B cell (primary cell): ENCODE results near the gene TTC39B. TPM values are rescaled to one million over a fixed set of nuclear protein-coding genes. Genes with fewer than 3 reads are reported as not detected.

Experiments
- ATAC-seq: fragments of 200-7000 bp; cut with Tn5 transposase; one replicate; pipeline ENCODE4 v1.10.0; 2021; ENCODE audit warnings: low read depth, mild to moderate bottlenecking, moderate number of reproducible peaks, moderate library complexity
- CTCF ChIA-PET: fragments of 350-600 bp; sonication (Branson Sonifier 250); formaldehyde crosslinking; loops from one replicate; lab custom pipeline; 2021; ENCODE audit warnings: antibody characterized with exemption, inconsistent platforms; lab: Charles Lee
- POLR2A ChIA-PET: fragments of 350-600 bp; sonication (Branson Sonifier 250); formaldehyde crosslinking; loops from one replicate; lab custom pipeline; 2021; ENCODE audit warnings: antibody characterized with exemption; lab: Charles Lee
- DNase-seq: peaks from one replicate; pipeline ENCODE4 v3.0.0; 2013
- H2AFZ ChIP-seq: 2 replicates; pipeline ENCODE4 v1.6.1; 2012; ENCODE audit warnings: mild to moderate bottlenecking, low read depth, low read length; ENCODE audit not compliant: insufficient read depth, poor library complexity, severe bottlenecking
- H3K27ac ChIP-seq, 2 donors: 1 replicate in 1 of 2; 2 replicates in 1 of 2; pipeline ENCODE4 v1.5.1; 2012 to 2013; ENCODE audit warnings: low read length in 2 of 2, mild to moderate bottlenecking in 2 of 2, moderate library complexity in 1 of 2
- H3K27me3 ChIP-seq, 4 experiments: fragments of 200-600 bp in 1 of 4; sonication (generic) in 1 of 4; replicated peaks in 1 of 4; 1 replicate in 2 of 4; 2 replicates in 2 of 4; pipeline versions ENCODE4 v1.6.1 to v1.7.0; 2013 to 2016; ENCODE audit warnings: low read length in 3 of 4, mild to moderate bottlenecking in 2 of 4, mixed read lengths in 1 of 4, moderate library complexity in 1 of 4; ENCODE audit not compliant: insufficient read depth in 4 of 4, control insufficient read depth in 3 of 4; ENCODE audit errors: control extremely low read depth in 1 of 4
- H3K36me3 ChIP-seq, 2 experiments: replicated peaks in 1 of 2; 1 replicate in 1 of 2; 2 replicates in 1 of 2; pipeline versions ENCODE4 v1.6.1 to v1.7.1; 2013; ENCODE audit warnings: low read length in 1 of 2; ENCODE audit not compliant: insufficient read depth in 2 of 2, control insufficient read depth in 1 of 2; ENCODE audit errors: control extremely low read depth in 1 of 2, extremely low read depth in 1 of 2
- H3K4me1 ChIP-seq, 2 donors: fragments of 200-600 bp in 1 of 2; sonication (generic) in 1 of 2; 1 replicate in 1 of 2; 2 replicates in 1 of 2; pipeline versions ENCODE4 v1.5.1 to v1.6.1; 2013 to 2017; ENCODE audit warnings: low read length in 2 of 2; ENCODE audit not compliant: control insufficient read depth in 2 of 2, insufficient read depth in 2 of 2
- H3K4me2 ChIP-seq: replicated peaks from 2 replicates; pipeline ENCODE3; 2012; ENCODE audit warnings: mild to moderate bottlenecking, low read depth, low read length; ENCODE audit not compliant: poor library complexity, severe bottlenecking
- H3K4me3 ChIP-seq, 5 experiments: fragments of 200-600 bp in 1 of 5; sonication (generic) in 1 of 5; 1 replicate in 3 of 5; 2 replicates in 2 of 5; pipeline versions ENCODE4 v1.5.1 to v1.7.0; 2011 to 2016; ENCODE audit warnings: low read length in 4 of 5, mild to moderate bottlenecking in 4 of 5, low read depth in 2 of 5, control low read depth in 1 of 5, moderate library complexity in 1 of 5; ENCODE audit not compliant: insufficient read depth in 1 of 5; ENCODE audit errors: control extremely low read depth in 1 of 5, extremely low read depth in 1 of 5
- H3K79me2 ChIP-seq: fragments of 200-600 bp; sonication (generic); one replicate; pipeline ENCODE4 v1.6.0; 2016; ENCODE audit warnings: low read length; ENCODE audit not compliant: control insufficient read depth, insufficient read depth
- H3K9ac ChIP-seq: fragments of 200-600 bp; sonication (generic); 2 replicates; pipeline ENCODE4 v1.6.1; 2017; ENCODE audit warnings: mild to moderate bottlenecking, low read length, moderate library complexity
- H3K9me3 ChIP-seq, 3 donors: one replicate each; pipeline versions ENCODE4 v1.6.1 to v1.7.1; 2013; ENCODE audit warnings: low read length in 2 of 3; ENCODE audit not compliant: control insufficient read depth in 2 of 3, insufficient read depth in 1 of 3; ENCODE audit errors: control extremely low read depth in 1 of 3
- H4K20me1 ChIP-seq: 2 replicates; pipeline ENCODE4 v1.6.0; 2012; ENCODE audit warnings: mild to moderate bottlenecking, low read length; ENCODE audit not compliant: insufficient read depth, control insufficient read depth, poor library complexity, severe bottlenecking
- H3K27ac Mint-ChIP-seq: one replicate; pipeline ENCODE4 v1.8.0; 2021; ENCODE audit warnings: mixed read lengths
- H3K27me3 Mint-ChIP-seq: one replicate; pipeline ENCODE4 v1.8.0; 2021; ENCODE audit warnings: mixed read lengths
- H3K4me1 Mint-ChIP-seq: one replicate; pipeline ENCODE4 v1.8.0; 2021; ENCODE audit warnings: mixed read lengths
- H3K4me3 Mint-ChIP-seq: one replicate; pipeline ENCODE4 v1.8.0; 2021; ENCODE audit warnings: mixed read lengths
- H3K9me3 Mint-ChIP-seq: one replicate; pipeline ENCODE4 v1.8.0; 2022; ENCODE audit warnings: mixed read lengths; ENCODE audit not compliant: insufficient read depth
- CTCF ChIP-seq: fragments of 200-600 bp; IDR thresholded peaks from one replicate; pipeline ENCODE4 v1.8.0; 2022; ENCODE audit warnings: antibody characterized with exemption, mild to moderate bottlenecking
- EZH2 ChIP-seq: IDR thresholded peaks from 2 replicates; pipeline ENCODE4 v1.6.1; 2012; ENCODE audit warnings: borderline replicate concordance, low read depth, mild to moderate bottlenecking, moderate library complexity, low read length; ENCODE audit not compliant: insufficient read depth, poor library complexity, severe bottlenecking
- WGBS: methylation state at CpG from one replicate; pipeline ENCODE4 v1.1.5; 2013; ENCODE audit warnings: missing lambda C conversion rate; ENCODE audit not compliant: insufficient coverage; 5-methylcytosine and 5-hydroxymethylcytosine counted together
- intact Hi-C: fragments of 100-400 bp; cut with micrococcal nuclease; formaldehyde crosslinking; loops from one replicate; pipeline ENCODE4 v1.10.0; 2022
- polyA plus RNA-seq: library from polyadenylated mRNA; depleted of rRNA; stranded (reverse); fragments of >200 nt; gene quantifications from 2 replicates; pipeline ENCODE4 v1.2.3, GENCODE V29; 2012
- total RNA-seq, 2 donors: library from RNA; stranded (reverse); fragments of 120-200 nt in 1 of 2; gene quantifications; 1 replicate in 1 of 2; 2 replicates in 1 of 2; pipeline versions ENCODE4 v1.2.3 to v1.2.4, GENCODE V29; 2013 to 2022

The TTC39B gene
- total and polyA plus RNA-seq, 2 donors (not counting 1 experiment from before 2014, with no cell fraction given), result 2.0 to 3.6 TPM

- 100% methylated on average over 1 of the region's 1 CpG for WGBS
- Histone ChIP-seq H3K9ac (no peak overlapping the region), H3K4me3 (no peak overlapping the region), H3K27me3 (no peaks in the 10 kb centered on the region), H2AFZ (no peak overlapping the region), H3K27ac (no peak overlapping the region), H3K79me2 (no peaks in the 10 kb centered on the region), H4K20me1 (no peaks in the 10 kb centered on the region), H3K4me1 (no peaks in the 10 kb centered on the region), H3K36me3 (no peaks in the 10 kb centered on the region), H3K9me3 (no peaks in the 10 kb centered on the region), H3K4me2 (no peak overlapping the region)
- DNase-seq (no peak), ATAC-seq (no peak)
- POLR2A ChIA-PET, result no interaction called here
- no peak overlapping the region for H3K4me3 Mint-ChIP-seq
- H3K9me3 Mint-ChIP-seq, result no peaks in the 10 kb centered on the region
- intact Hi-C loops, result no loop called here
- H3K27ac Mint-ChIP-seq, result no peak overlapping the region
- CTCF ChIA-PET, result no interaction called here
- H3K4me1 Mint-ChIP-seq, result no peaks in the 10 kb centered on the region
- TF ChIP-seq CTCF, result no peak
- no peak for TF ChIP-seq EZH2
- H3K27me3 Mint-ChIP-seq, result no peaks in the 10 kb centered on the region
Observed at GRCh38 chr9:15160673-15161072, 146.3 kb downstream of the TTC39B start.

- Histone ChIP-seq H3K9ac (no peak overlapping the region), H3K36me3 (no peaks in the 10 kb centered on the region), H3K9me3 (no peaks in the 10 kb centered on the region), H3K79me2 (no peaks in the 10 kb centered on the region), H4K20me1 (no peaks in the 10 kb centered on the region), H3K4me2 (no peak overlapping the region), H3K27ac (no peak overlapping the region), H2AFZ (no peak overlapping the region), H3K4me1 (no peaks in the 10 kb centered on the region), H3K4me3 (no peak overlapping the region), H3K27me3 (no peaks in the 10 kb centered on the region)
- intact Hi-C loops, result no loop called here
- TF ChIP-seq CTCF, result no peak
- TF ChIP-seq EZH2, result no peak
- ChIA-PET CTCF (no interaction called here), POLR2A (no interaction called here)
- no peak overlapping the region for H3K4me3 Mint-ChIP-seq
- no peaks in the 10 kb centered on the region for H3K4me1 Mint-ChIP-seq
- no peak for DNase-seq
- no peaks in the 10 kb centered on the region for H3K9me3 Mint-ChIP-seq
- WGBS, result no CpG with 5 or more reads among the region's 1 CpG
- no peak for ATAC-seq
- no peak overlapping the region for H3K27ac Mint-ChIP-seq
- H3K27me3 Mint-ChIP-seq, result peaks cover 7% of the 10 kb centered on the region
Observed at GRCh38 chr9:15158064-15158463, 149.0 kb downstream of the TTC39B start.
